Heart right ventricle (tissue), 16 donors: Measurements from ENCODE around the gene MSANTD3. TPM values are rescaled to one million over a fixed set of nuclear protein-coding genes. Genes with fewer than 3 reads are reported as not detected.

Experiments
- ATAC-seq, 8 donors: fragments of 200-7000 bp; cut with Tn5 transposase; one replicate each; pipeline ENCODE4 v1.9.1; 2020; ENCODE audit warnings: mild to moderate bottlenecking in 8 of 8, moderate library complexity in 8 of 8, moderate number of reproducible peaks in 1 of 8
- DNase-seq, 2 donors: peaks; one replicate each; pipeline ENCODE4 v3.0.0-alpha.2; 2020
- H3K27ac ChIP-seq, 10 donors: fragments of 200-600 bp; sonication (generic) in 2 of 10; one replicate each; pipeline versions ENCODE4 v1.5.0 to v1.8.0; 2020 to 2022; ENCODE audit warnings: mild to moderate bottlenecking in 3 of 10
- H3K27me3 ChIP-seq, 7 donors: fragments of 200-600 bp; one replicate each; pipeline ENCODE4 v1.8.0; 2021 to 2022; ENCODE audit warnings: mild to moderate bottlenecking in 2 of 7
- H3K36me3 ChIP-seq, 9 donors: fragments of 200-600 bp; sonication (generic) in 1 of 9; one replicate each; pipeline versions ENCODE4 v1.5.0 to v1.8.0; 2020 to 2022; ENCODE audit warnings: mild to moderate bottlenecking in 2 of 9
- H3K4me1 ChIP-seq, 9 donors: fragments of 200-600 bp; sonication (generic) in 1 of 9; one replicate each; pipeline versions ENCODE4 v1.5.0 to v1.8.0; 2020 to 2022; ENCODE audit warnings: mild to moderate bottlenecking in 4 of 9
- H3K4me3 ChIP-seq, 10 donors: fragments of 200-600 bp; sonication (generic) in 2 of 10; one replicate each; pipeline versions ENCODE4 v1.5.0 to v1.8.0; 2020 to 2022; ENCODE audit warnings: mild to moderate bottlenecking in 7 of 10, moderate library complexity in 2 of 10
- H3K9me3 ChIP-seq, 11 donors: fragments of 200-600 bp in 10 of 11; sonication (generic) in 2 of 11; one replicate each; pipeline versions ENCODE4 v1.5.0 to v1.8.0; 2013 to 2022; ENCODE audit warnings: mild to moderate bottlenecking in 2 of 11, control low read depth in 1 of 11, moderate library complexity in 1 of 11
- WGBS, 2 donors: extraction: QIAGEN DNeasy Blood & Tissue Kit; methylation state at CpG; one replicate each; pipeline ENCODE4 v1.1.7; 2013; ENCODE audit warnings: inconsistent platforms in 1 of 2; 5-methylcytosine and 5-hydroxymethylcytosine counted together
- intact Hi-C, 10 donors: fragments of 100-400 bp; cut with DNase I; formaldehyde crosslinking; loops; one replicate each; pipeline versions ENCODE4 v1.11.1 to v1.14.2; 2022
- polyA plus RNA-seq, 2 donors: library from polyadenylated mRNA; stranded (reverse); fragments of 200-250 nt; gene quantifications; one replicate each; pipeline ENCODE4 v1.2.3, GENCODE V29; 2013
- total RNA-seq, 10 donors: library from RNA; stranded (reverse); fragmentation: NEBNext Ultra II Directional in 3 of 10; extraction: Animal tissue kit (Norgen Biotek cat#: 25700) in 3 of 10; gene quantifications; one replicate each; pipeline versions ENCODE4 v1.2.1 to v1.2.4, GENCODE V29; 2021 to 2023
- TF ChIP-seq, protein P1 (sequence below), 9 donors: fragments of 200-600 bp; sonication (generic) in 2 of 9; IDR thresholded peaks; one replicate each; pipeline versions ENCODE4 v1.5.0 to v1.8.0; 2021 to 2022; ENCODE audit warnings: antibody characterized with exemption in 9 of 9, mild to moderate bottlenecking in 5 of 9, moderate library complexity in 1 of 9
- donor health status: Arrhythmogenic right ventricular cardiomyopathy.
- donor health status: ischemic (EF 13 %, LVEDD 7.1; RV severe dilation, severe dysfunction).
- donor health status: healthy with polysubstance abuse.
- donor health status: DM: no; HTN: yes; CAD: no.
- donor health status: DM: no; HTN: no; CAD: no.
- donor health status: ischemic (EF 25% LVEDD 6.9; RV normal size, moderate dysfunction).
- donor health status: ischemic (EF 25% LVEDD 5.7; RV mildly dilated, moderate dysfunction).
- donor health status: healthy.
- donor health status: DM: yes; HTN: yes; CAD: no.
- donor health status: Ischemic cardiomyopathy.
- donor health status: ischemic (EF 35%, LVEDD 5.7; RV mildly dilated, moderate dysfunction).
- donor health status: nonischemic (EF 11% LVEDD 7.7; RV severe dilation, severe dysfunction).
- donor health status: DM: yes; HTN: yes; CAD: no.
- donor health status: PGD.
- donor health status: ischemic (EF 29% LVEDD 5.4; RV normal size, mild dysfunction).
- donor health status: nonischemic (EF 23%, LVEDD 6.1; RV moderate dilation, normal function).

MSANTD3 gene
- total and polyA plus RNA-seq, 12 donors: 11.9 to 32.2 (median 20.1) TPM

DNA sequence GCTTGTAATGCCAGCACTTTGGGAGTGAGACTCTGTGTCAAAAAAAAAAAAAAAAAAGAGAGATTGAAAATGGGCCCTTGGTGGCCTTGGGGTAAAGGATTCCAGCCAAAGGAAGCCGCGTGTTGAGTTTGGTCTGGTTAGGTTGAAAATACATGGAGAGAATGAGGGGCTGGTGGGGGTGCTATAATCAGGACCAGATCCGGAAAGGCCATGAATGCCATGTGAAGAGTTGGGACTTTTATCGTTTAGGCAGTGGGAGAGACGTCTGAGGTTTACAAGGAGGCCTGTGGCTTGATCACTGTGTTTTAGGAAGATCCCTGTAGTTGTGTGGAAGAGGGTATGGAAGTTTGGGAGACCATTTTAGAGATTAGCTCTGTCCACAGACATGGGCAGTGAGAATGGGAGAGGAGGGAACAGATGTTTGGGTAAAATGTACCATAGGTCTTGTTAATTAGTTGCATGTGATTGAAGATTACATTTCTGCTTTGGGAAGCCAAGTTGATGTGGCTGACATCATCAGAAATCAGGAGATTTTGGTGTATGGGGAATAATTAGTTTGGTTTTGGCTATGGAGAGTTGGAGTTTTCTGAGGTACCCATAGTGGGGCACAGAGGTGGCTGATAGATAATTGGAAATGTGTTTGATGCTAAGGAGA lies 3.5 kb downstream of the MSANTD3 start:
- TF ChIP-seq, protein P1, sequence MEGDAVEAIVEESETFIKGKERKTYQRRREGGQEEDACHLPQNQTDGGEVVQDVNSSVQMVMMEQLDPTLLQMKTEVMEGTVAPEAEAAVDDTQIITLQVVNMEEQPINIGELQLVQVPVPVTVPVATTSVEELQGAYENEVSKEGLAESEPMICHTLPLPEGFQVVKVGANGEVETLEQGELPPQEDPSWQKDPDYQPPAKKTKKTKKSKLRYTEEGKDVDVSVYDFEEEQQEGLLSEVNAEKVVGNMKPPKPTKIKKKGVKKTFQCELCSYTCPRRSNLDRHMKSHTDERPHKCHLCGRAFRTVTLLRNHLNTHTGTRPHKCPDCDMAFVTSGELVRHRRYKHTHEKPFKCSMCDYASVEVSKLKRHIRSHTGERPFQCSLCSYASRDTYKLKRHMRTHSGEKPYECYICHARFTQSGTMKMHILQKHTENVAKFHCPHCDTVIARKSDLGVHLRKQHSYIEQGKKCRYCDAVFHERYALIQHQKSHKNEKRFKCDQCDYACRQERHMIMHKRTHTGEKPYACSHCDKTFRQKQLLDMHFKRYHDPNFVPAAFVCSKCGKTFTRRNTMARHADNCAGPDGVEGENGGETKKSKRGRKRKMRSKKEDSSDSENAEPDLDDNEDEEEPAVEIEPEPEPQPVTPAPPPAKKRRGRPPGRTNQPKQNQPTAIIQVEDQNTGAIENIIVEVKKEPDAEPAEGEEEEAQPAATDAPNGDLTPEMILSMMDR (IDR thresholded peaks at IDR 0.05): no peak
- Histone ChIP-seq H3K4me3 (no peak overlapping the region), H3K27ac (no peak overlapping the region), H3K9me3 (no peaks in the 10 kb centered on the region), H3K4me1 (peaks cover 4 to 36% (median 28%) of the 10 kb centered on the region in 9 donors), H3K36me3 (no peaks in the 10 kb centered on the region), H3K27me3 (no peaks in the 10 kb centered on the region)
- ATAC-seq (no peak), DNase-seq (no peak)
- intact Hi-C loops: loop anchor here in 2 of 10 donors (10.0 kb wide), 2 partner anchors 86 to 164 kb away; no protein-coding TSS in a partner anchor
- 93 to 94% methylated on average over 5 of the region's 5 CpGs for WGBS, 2 donors

DNA sequence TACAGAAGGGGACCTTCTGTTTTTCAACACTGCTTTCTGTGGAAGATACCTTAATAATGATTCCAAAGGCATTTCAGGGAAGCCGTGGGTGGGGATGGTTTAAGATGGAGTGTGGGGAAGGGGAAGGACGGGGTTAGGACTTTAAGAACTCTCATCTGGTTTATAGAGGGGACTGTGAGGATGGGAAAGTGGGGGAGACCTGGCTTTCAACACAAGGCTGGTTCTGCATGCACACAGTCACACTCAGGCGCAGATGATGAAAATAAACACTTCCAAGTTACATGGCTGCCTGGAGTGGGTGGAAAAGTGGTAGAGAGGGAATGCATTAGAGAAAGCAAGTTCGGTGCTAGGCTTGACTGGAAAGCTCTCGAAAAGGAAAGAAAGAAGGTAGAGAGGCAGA lies 4.9 kb downstream of the MSANTD3 start:
- no peak overlapping the region for H3K27ac ChIP-seq
- no peaks in the 10 kb centered on the region for H3K27me3 ChIP-seq
- intact Hi-C loops: loop anchor here in 2 of 10 donors (10.0 kb wide), 2 partner anchors 87 to 163 kb away; no protein-coding TSS in a partner anchor
- TF ChIP-seq, protein P1 (IDR thresholded peaks at IDR 0.05): no peak
- H3K4me3 ChIP-seq: no peak overlapping the region
- no peaks in the 10 kb centered on the region for H3K36me3 ChIP-seq
- H3K9me3 ChIP-seq: no peaks in the 10 kb centered on the region
- H3K4me1 ChIP-seq: peaks cover 4 to 25% (median 20%) of the 10 kb centered on the region in 9 donors
- DNase-seq (no peak), ATAC-seq (no peak)
- 95 to 97% methylated on average over 5 of the region's 5 CpGs for WGBS, 2 donors

DNA sequence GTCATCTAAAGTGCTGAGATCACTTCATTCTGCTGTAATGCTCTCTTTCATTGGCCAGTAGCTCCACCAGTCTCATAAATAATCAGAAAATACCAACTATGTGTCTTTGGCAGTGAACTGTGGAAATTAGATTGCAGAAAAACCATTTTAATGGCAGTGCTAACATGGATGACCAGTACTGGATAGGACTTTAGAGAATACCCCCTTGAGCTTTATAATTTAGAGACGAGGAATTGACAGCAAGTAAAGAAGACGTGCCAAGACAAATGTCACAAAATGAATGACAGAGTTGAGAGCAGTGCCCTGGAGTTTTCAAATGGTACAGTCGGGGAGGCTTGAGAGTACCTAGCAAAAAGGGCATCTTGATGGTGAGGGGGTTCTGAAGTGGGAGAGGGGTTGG lies 5.8 kb downstream of the MSANTD3 start:
- H3K9me3 ChIP-seq: no peaks in the 10 kb centered on the region
- no peaks in the 10 kb centered on the region for H3K27me3 ChIP-seq
- ATAC-seq (no peak), DNase-seq (no peak)
- H3K36me3 ChIP-seq: no peaks in the 10 kb centered on the region
- H3K4me3 ChIP-seq: no peak overlapping the region
- intact Hi-C loops: loop anchor here in 2 of 10 donors (10.0 kb wide), 2 partner anchors 88 to 162 kb away; no protein-coding TSS in a partner anchor
- H3K4me1 ChIP-seq: peaks cover 4 to 23% (median 17%) of the 10 kb centered on the region in 9 donors
- no peak overlapping the region for H3K27ac ChIP-seq
- TF ChIP-seq, protein P1 (IDR thresholded peaks at IDR 0.05): no peak
- 88% methylated on average over 3 of the region's 3 CpGs for WGBS, 2 donors

DNA sequence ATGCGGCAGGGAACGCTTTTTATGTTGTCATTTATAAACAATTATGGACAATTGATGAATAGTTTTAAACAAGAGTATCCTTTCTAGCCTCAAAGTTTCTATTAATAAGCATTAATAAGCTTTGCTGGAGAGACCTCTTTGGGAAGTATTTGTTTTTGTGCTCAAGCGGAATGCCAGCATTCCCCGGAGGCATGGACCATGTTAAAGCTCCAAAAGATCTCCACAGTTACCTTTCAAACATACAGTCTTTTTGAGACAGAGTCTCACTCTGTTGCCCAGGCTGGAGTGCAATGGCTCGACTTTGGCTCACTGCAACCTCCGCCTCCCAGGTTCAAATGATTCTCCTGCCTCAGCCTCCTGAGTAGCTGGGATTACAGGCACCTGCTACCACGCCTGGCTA lies 9.6 kb downstream of the MSANTD3 start:
- H3K27me3 ChIP-seq: no peaks in the 10 kb centered on the region
- no peaks in the 10 kb centered on the region for H3K36me3 ChIP-seq
- WGBS, 2 donors: 90 to 93% methylated on average over 7 of the region's 7 CpGs
- TF ChIP-seq, protein P1 (IDR thresholded peaks at IDR 0.05): no peak
- intact Hi-C loops: loop anchor here in 3 of 10 donors (5.0 to 10.0 kb wide), 3 partner anchors 92 to 161 kb away; no protein-coding TSS in a partner anchor
- ATAC-seq (no peak), DNase-seq (no peak)
- peaks cover 0 to 6% (median 0%) of the 10 kb centered on the region in 9 donors for H3K4me1 ChIP-seq
- no peak overlapping the region for H3K27ac ChIP-seq
- no peaks in the 10 kb centered on the region for H3K9me3 ChIP-seq
- no peak overlapping the region for H3K4me3 ChIP-seq
